ENCODE measurements around the gene CRYBG1. TPM values are rescaled to one million over a fixed set of nuclear protein-coding genes. Genes with fewer than 3 reads are reported as not detected.

Gene CRYBG1
- polyA plus RNA-seq, 1 donor (not counting 4 experiments of a cell fraction or from before 2014, with no cell fraction given) = 54.7 TPM

DNA sequence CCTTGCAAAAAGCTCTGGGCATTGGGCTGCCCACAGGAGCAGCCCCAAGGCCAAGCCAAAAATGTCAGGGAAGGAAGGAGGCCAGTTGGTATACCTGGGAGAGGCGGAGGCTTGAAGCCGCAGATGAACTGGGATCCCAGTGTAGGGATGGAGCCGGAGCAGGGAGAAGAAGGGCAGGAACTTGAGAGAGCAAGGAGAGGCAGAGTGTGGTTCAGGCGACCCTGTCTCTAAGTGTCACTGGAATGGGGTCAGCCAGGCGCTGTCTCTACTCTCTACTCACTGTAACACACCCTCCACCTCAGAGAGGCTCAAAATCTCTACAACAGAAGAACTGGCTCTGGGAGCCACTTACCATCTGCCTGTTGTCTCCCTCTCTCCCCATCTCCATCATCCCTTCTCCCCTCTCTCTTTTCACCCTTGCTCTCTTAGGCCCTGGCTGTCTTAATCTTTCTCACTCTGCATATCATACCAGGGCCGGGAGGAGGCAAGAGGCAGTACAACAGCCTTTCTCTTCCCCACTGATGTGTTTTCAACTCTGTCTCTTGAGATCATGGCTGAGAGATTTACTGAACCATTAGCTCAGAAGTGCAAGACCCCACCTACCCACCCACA lies 93.3 kb downstream of the CRYBG1 start:
- Histone ChIP-seq H3K27ac (ENCODE audit: control insufficient read depth, insufficient read depth, low read length) (no peak overlapping the region), H3K36me3 (ENCODE audit: control insufficient read depth in 2 of 2, extremely low read depth in 1 of 2, insufficient read depth in 2 of 2, low read length in 2 of 2) (no peaks in the 10 kb centered on the region), H3K4me2 (ENCODE audit: control insufficient read depth, extremely low read depth, insufficient read depth, low read depth, low read length) (no peak overlapping the region), H3K9ac (ENCODE audit: control insufficient read depth, extremely low read depth, insufficient read depth, low read length) (no peak overlapping the region), H3K9me1 (ENCODE audit: control insufficient read depth, extremely low read depth, insufficient read depth, low read length) (no peaks in the 10 kb centered on the region), H3K4me3 (ENCODE audit: control insufficient read depth in 2 of 3, extremely low read depth in 1 of 3, insufficient read depth in 2 of 3, low read depth in 1 of 3, low read length in 3 of 3) (no peak overlapping the region), H3K79me2 (ENCODE audit: control insufficient read depth, insufficient read depth, low read length) (no peaks in the 10 kb centered on the region), H4K20me1 (ENCODE audit: control insufficient read depth, extremely low read depth, insufficient read depth, low read length) (no peaks in the 10 kb centered on the region), H3K4me1 (ENCODE audit: control insufficient read depth, extremely low read depth, insufficient read depth, low read length) (peaks cover 21% of the 10 kb centered on the region), H3K27me3 (ENCODE audit: control insufficient read depth, extremely low read depth, insufficient read depth, low read length) (no peaks in the 10 kb centered on the region), H3K9me3 (ENCODE audit: control insufficient read depth, low read depth, low read length) (no peaks in the 10 kb centered on the region), H2AFZ (ENCODE audit: control insufficient read depth, low read length) (no peak overlapping the region)
- TF ChIP-seq, protein P1, sequence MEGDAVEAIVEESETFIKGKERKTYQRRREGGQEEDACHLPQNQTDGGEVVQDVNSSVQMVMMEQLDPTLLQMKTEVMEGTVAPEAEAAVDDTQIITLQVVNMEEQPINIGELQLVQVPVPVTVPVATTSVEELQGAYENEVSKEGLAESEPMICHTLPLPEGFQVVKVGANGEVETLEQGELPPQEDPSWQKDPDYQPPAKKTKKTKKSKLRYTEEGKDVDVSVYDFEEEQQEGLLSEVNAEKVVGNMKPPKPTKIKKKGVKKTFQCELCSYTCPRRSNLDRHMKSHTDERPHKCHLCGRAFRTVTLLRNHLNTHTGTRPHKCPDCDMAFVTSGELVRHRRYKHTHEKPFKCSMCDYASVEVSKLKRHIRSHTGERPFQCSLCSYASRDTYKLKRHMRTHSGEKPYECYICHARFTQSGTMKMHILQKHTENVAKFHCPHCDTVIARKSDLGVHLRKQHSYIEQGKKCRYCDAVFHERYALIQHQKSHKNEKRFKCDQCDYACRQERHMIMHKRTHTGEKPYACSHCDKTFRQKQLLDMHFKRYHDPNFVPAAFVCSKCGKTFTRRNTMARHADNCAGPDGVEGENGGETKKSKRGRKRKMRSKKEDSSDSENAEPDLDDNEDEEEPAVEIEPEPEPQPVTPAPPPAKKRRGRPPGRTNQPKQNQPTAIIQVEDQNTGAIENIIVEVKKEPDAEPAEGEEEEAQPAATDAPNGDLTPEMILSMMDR (optimal IDR thresholded peaks at IDR 0.05 in 1 of 3, IDR thresholded peaks at IDR 0.05 in 1 of 3, conservative IDR thresholded peaks at IDR 0.05 in 1 of 3; ENCODE audit: extremely low read depth in 1 of 3, insufficient read depth in 2 of 3, low read length in 3 of 3) = no peak
- TF ChIP-seq EZH2 (IDR thresholded peaks at IDR 0.05; ENCODE audit: low read length) = no peak
- dilution Hi-C loops (cut with MboI; ENCODE audit: extremely low pct_ligation_motif_present, low sequenced_read_pairs) = no loop called here
- DNase-seq (ENCODE audit: low read depth, low spot score) (no peak), FAIRE-seq (no peak)

DNA sequence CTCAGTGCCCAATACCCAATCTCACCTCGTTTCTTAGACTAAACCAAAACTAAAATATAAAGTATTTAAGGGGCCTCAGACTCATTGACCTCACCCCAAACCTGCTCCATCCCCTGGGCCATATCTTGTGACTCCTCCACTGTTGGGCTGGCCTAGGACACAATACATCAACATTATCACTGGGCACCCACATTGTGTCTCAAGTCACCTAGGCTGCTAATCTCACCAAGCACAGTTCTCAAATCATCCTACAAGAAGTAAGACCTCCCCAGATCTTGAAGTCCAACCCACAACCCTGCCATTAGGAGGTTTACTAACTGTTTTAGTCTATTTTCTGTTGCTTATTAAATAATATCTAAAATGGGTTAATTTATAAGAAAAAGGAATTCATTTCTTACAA lies 96.2 kb downstream of the CRYBG1 start:
- no peaks in the 10 kb centered on the region for H3K9me1 ChIP-seq (ENCODE audit: control insufficient read depth, extremely low read depth, insufficient read depth, low read length)
- no peak overlapping the region for H3K9ac ChIP-seq (ENCODE audit: control insufficient read depth, extremely low read depth, insufficient read depth, low read length)
- peaks cover 11% of the 10 kb centered on the region for H3K4me1 ChIP-seq (ENCODE audit: control insufficient read depth, extremely low read depth, insufficient read depth, low read length)
- dilution Hi-C loops (cut with MboI; ENCODE audit: extremely low pct_ligation_motif_present, low sequenced_read_pairs) = no loop called here
- no peak for DNase-seq (ENCODE audit: low read depth, low spot score)
- H2AFZ ChIP-seq (ENCODE audit: control insufficient read depth, low read length) = no peak overlapping the region
- no peaks in the 10 kb centered on the region for H3K27me3 ChIP-seq (ENCODE audit: control insufficient read depth, extremely low read depth, insufficient read depth, low read length)
- H3K36me3 ChIP-seq (ENCODE audit: control insufficient read depth in 2 of 2, extremely low read depth in 1 of 2, insufficient read depth in 2 of 2, low read length in 2 of 2) = no peaks in the 10 kb centered on the region
- no peaks in the 10 kb centered on the region for H3K79me2 ChIP-seq (ENCODE audit: control insufficient read depth, insufficient read depth, low read length)
- no peaks in the 10 kb centered on the region for H4K20me1 ChIP-seq (ENCODE audit: control insufficient read depth, extremely low read depth, insufficient read depth, low read length)
- no peak overlapping the region for H3K4me3 ChIP-seq (ENCODE audit: control insufficient read depth in 2 of 3, extremely low read depth in 1 of 3, insufficient read depth in 2 of 3, low read depth in 1 of 3, low read length in 3 of 3)
- no peak for FAIRE-seq
- no peak overlapping the region for H3K27ac ChIP-seq (ENCODE audit: control insufficient read depth, insufficient read depth, low read length)
- no peaks in the 10 kb centered on the region for H3K9me3 ChIP-seq (ENCODE audit: control insufficient read depth, low read depth, low read length)
- H3K4me2 ChIP-seq (ENCODE audit: control insufficient read depth, extremely low read depth, insufficient read depth, low read depth, low read length) = no peak overlapping the region
- TF ChIP-seq, protein P1 (optimal IDR thresholded peaks at IDR 0.05 in 1 of 3, IDR thresholded peaks at IDR 0.05 in 1 of 3, conservative IDR thresholded peaks at IDR 0.05 in 1 of 3; ENCODE audit: extremely low read depth in 1 of 3, insufficient read depth in 2 of 3, low read length in 3 of 3) = no peak
- TF ChIP-seq EZH2 (IDR thresholded peaks at IDR 0.05; ENCODE audit: low read length) = no peak
